Inflammatory macrophage (primary cell): ENCODE measurements around the gene RPL14.
A peak's percentile ranks its signal among the peaks of the same experiment; 100 is the strongest.
"Not testable (repeated sequence)": the region's sequence is repeated elsewhere in the genome, so short reads cannot be mapped to it uniquely, and the experiment has no call there.

Experiments
- DNase-seq, 2 donors: peaks; one replicate each; pipeline ENCODE4 v3.0.0-alpha.2; 2020 to 2022
- total RNA-seq, 18 experiments: gene quantifications; one replicate each; lab custom pipeline; 2026; ENCODE audit warnings: mixed read lengths in 6 of 18, inconsistent platforms in 2 of 18; lab: John Stamatoyannopoulos, UW

RPL14 gene
- 102 to 220 (median 172) reads per million in 18 experiments for total RNA-seq

GRCh38 chr3:40456940-40457823 is at the start of gene RPL14:
RPL14 (plus strand) TSS chr3:40457339; CDS start chr3:40457472, 133 bp downstream.
- peak; percentile 95 to 98 for DNase-seq

GRCh38 chr3:40407611-40408010 is 49.5 kb upstream of the RPL14 start:
- DNase-seq: no peak

GRCh38 chr3:40414270-40414669 is 42.9 kb upstream of the RPL14 start:
- no peak for DNase-seq

- no peak for DNase-seq
Observed at GRCh38 chr3:40417845-40418543, 39.1 kb upstream of the RPL14 start.

GRCh38 chr3:40422861-40423260 is 34.3 kb upstream of the RPL14 start:
- no peak for DNase-seq

- no peak for DNase-seq
Observed at GRCh38 chr3:40427045-40427669, 30.0 kb upstream of the RPL14 start.

- DNase-seq: no peak
Observed at GRCh38 chr3:40432793-40433192, 24.3 kb upstream of the RPL14 start.

GRCh38 chr3:40437889-40438288 is 19.2 kb upstream of the RPL14 start:
- DNase-seq: no peak

- DNase-seq: no peak
Observed at GRCh38 chr3:40445062-40445461, 12.1 kb upstream of the RPL14 start.

GRCh38 chr3:40445880-40446279 is 11.3 kb upstream of the RPL14 start:
- DNase-seq: no peak

GRCh38 chr3:40450438-40450837 is 6.7 kb upstream of the RPL14 start:
- DNase-seq: no peak

GRCh38 chr3:40451551-40451950 is 5.6 kb upstream of the RPL14 start:
- no peak for DNase-seq

- no peak for DNase-seq
Observed at GRCh38 chr3:40452057-40452456, 5.1 kb upstream of the RPL14 start.

GRCh38 chr3:40452562-40452875 is 4.6 kb upstream of the RPL14 start:
- DNase-seq: no peak

- DNase-seq: peak; percentile 99
Observed at GRCh38 chr3:40452876-40453730, 4.0 kb upstream of the RPL14 start.

- DNase-seq: no peak
Observed at GRCh38 chr3:40453933-40454332, 3.2 kb upstream of the RPL14 start.

- DNase-seq: no peak
Observed at GRCh38 chr3:40455328-40455727, 1.8 kb upstream of the RPL14 start.

GRCh38 chr3:40456279-40456939 is 730 bp upstream of the RPL14 start:
- peak in 1 of 2 donors; percentile 6 for DNase-seq

GRCh38 chr3:40458473-40458872 is 1.3 kb downstream of the RPL14 start:
- DNase-seq: no peak

- not testable (repeated sequence) for DNase-seq
Observed at GRCh38 chr3:40460481-40460880, 3.3 kb downstream of the RPL14 start.

GRCh38 chr3:40461161-40461560 is 4.0 kb downstream of the RPL14 start:
- DNase-seq: no peak

GRCh38 chr3:40462838-40463237 is 5.7 kb downstream of the RPL14 start:
- DNase-seq: not testable (repeated sequence)
